ENCODE results near the gene KLF6.

GRCh38 chr10:3775696-3776551 lies 9.1 kb downstream of the KLF6 start:
- TF ChIP-seq CTCF (conservative IDR thresholded peaks at IDR 0.05; ENCODE audit: low read depth in 2 of 2) (no peak), CREB1 (CRISPR knock-in tag; IDR thresholded peaks at IDR 0.05; ENCODE audit: low read depth) (no peak), EZH2 (IDR thresholded peaks at IDR 0.05; ENCODE audit: low read depth, unreplicated experiment) (no peak), JUNB (IDR thresholded peaks at IDR 0.05; ENCODE audit: unreplicated experiment) (no peak), EZH2phosphoT487 (IDR thresholded peaks at IDR 0.05; ENCODE audit: unreplicated experiment) (no peak)
- TF ChIP-seq, protein P1, sequence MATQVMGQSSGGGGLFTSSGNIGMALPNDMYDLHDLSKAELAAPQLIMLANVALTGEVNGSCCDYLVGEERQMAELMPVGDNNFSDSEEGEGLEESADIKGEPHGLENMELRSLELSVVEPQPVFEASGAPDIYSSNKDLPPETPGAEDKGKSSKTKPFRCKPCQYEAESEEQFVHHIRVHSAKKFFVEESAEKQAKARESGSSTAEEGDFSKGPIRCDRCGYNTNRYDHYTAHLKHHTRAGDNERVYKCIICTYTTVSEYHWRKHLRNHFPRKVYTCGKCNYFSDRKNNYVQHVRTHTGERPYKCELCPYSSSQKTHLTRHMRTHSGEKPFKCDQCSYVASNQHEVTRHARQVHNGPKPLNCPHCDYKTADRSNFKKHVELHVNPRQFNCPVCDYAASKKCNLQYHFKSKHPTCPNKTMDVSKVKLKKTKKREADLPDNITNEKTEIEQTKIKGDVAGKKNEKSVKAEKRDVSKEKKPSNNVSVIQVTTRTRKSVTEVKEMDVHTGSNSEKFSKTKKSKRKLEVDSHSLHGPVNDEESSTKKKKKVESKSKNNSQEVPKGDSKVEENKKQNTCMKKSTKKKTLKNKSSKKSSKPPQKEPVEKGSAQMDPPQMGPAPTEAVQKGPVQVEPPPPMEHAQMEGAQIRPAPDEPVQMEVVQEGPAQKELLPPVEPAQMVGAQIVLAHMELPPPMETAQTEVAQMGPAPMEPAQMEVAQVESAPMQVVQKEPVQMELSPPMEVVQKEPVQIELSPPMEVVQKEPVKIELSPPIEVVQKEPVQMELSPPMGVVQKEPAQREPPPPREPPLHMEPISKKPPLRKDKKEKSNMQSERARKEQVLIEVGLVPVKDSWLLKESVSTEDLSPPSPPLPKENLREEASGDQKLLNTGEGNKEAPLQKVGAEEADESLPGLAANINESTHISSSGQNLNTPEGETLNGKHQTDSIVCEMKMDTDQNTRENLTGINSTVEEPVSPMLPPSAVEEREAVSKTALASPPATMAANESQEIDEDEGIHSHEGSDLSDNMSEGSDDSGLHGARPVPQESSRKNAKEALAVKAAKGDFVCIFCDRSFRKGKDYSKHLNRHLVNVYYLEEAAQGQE (IDR thresholded peaks at IDR 0.05; ENCODE audit: unreplicated experiment), result no peak
